GM19023 (cell line): Measurements from ENCODE around the gene ESAM.

ENCODE experiments used
- ATAC-seq: cut with Tn5 transposase; IDR thresholded peaks from one replicate; pipeline ENCODE4 v1.9.1; 2021; ENCODE audit warnings: mild to moderate bottlenecking, moderate library complexity; ENCODE audit not compliant: unreplicated experiment

The ESAM gene

DNA sequence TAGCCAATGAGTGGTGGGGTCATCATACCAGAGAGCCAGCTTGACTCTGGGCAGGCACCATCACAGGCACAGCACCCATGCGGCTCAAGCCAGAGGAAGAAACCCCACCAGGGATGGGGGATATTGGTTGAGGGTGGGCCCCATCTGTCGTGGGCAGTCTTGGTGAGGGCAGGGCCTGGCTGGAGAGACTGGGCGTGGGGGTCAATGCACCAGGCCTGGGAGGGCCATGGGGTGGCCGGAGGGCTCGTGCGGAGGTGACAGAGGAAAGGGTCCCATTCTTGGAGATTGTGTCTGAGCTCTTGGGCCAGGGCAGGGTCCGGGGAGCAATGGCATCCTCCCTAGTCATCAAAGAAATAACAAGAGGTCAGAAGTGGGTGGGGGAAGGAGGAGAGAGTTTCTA is 8.5 kb downstream of the ESAM start:
- no peak for ATAC-seq

DNA sequence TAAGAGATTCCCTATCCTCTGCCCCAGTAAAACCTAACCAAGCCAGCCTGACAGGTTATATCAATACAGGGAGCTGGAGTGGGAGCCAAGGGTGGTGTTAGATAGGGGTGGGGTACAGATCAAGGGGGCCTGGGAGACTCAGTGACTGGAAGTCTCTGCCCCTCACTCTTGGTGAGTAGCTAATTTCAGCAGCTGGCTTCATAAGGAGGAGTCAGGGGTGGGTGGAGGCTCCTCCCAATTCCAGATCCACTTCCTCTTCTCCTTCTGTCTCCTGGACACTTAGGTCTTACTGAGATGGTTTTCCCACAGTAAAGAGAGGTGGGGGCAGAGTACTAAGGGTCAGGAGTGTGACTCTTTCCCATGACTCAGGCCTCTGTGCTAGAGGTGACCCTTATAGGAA is 8.9 kb downstream of the ESAM start:
- ATAC-seq: no peak

DNA sequence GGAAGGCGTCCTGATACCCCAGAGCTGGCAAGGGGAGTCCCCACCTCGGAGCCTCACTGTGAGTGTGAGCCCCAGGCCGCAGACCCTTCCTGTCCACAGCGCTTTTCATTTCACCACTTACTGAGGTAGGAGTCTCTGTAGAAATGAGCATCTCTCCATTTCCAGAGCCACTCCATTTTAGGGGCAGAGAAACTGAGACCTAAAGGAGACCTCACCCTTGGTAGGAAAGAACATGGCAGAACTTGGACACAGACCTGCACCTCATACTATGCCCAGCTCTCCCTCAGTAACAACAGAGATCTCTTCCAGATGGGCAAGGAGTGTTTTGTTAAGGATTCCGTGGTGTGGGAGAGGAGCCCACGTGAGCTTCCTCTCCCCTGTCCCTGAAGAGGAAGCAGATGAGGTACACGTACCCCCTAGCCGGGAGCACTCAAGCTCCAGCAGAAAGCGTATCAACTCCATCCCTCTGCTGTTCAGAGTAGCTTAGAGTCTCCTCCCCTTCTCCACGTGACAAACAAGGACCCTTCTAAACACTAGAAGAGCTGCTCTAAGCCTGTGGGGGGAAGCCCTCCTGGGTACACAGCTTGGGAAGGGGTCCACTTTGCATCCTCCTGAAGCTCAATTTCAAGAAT is 9.5 kb downstream of the ESAM start:
- no peak for ATAC-seq

DNA sequence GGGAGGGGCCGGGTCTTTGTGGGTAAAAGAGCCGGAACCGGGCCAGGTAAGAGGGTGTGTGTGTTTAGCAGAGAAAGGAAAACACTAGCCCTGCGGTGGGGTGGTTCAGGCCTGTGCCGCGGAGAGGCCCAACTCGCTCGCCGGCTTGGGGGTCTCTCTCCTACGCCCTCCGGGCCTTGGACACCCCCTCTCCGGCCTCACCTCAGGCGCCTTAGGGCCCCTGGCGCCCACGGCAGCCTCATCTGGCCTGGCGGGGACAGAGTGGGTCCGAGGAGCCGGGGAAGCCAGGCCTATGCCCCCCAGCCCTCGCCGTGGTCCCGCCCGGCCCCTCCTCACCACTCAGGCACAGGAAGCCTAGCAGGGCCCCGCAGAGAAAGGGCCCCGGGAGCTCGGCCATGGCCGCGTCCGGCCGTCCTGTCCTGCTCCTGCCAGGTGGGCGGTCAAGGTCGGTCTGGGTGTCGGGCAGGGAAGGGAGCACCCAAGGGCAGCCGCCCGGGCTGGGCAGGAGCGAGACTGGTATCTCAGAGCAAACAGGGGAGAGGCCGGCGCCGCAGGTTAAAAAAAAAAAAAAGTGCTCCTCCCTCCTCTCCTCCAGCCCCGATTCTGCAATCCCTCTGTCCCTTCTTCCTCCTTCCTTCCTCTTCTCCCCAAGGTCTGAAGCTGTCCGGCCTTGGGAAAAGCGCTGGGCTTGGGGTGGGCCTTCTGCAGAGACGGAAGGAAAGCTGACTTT is 10.2 kb downstream of the ESAM start, which contains the start of gene VSIG2:
VSIG2 (minus strand) TSS at position 515 of the 730 bp plus-strand sequence; CDS start at position 397, 118 bp downstream.
- no peak for ATAC-seq

DNA sequence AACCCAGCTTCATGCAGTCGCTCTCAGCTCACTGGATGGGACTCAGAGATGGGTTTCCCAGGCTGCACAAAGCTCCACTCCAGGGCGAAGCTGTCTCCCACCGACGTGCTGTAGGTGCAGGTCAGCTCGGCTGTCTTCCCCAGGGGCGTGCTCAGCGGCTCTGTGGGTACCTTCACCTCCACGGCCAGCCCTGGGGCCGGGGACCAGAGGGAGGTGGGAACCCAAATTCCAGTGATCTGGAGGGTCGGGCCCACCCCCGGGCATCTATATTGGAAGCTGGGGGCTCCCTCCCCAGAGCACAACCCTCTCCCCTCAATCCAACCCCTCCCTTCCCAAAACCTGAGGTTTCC is 10.7 kb downstream of the ESAM start:
- ATAC-seq: no peak

DNA sequence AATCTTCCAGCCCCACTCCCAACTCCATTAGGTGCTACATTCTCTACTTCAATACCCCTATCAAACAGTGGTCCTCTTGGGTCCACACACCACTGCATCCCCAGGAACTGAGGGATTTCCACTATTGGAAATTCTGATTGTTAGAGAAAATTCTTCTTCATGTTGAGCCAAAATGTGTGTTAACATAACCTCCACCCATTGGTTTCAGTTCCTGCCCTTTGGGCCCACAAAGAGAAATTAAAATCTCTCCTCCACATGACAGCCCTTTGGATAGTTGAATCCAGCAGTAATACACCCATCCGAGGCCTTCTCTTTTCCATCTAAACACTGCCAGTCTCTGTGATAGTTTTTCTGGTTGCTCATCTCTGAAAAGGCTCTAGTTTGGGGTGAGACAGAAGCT is 12.2 kb downstream of the ESAM start:
- ATAC-seq: no peak

DNA sequence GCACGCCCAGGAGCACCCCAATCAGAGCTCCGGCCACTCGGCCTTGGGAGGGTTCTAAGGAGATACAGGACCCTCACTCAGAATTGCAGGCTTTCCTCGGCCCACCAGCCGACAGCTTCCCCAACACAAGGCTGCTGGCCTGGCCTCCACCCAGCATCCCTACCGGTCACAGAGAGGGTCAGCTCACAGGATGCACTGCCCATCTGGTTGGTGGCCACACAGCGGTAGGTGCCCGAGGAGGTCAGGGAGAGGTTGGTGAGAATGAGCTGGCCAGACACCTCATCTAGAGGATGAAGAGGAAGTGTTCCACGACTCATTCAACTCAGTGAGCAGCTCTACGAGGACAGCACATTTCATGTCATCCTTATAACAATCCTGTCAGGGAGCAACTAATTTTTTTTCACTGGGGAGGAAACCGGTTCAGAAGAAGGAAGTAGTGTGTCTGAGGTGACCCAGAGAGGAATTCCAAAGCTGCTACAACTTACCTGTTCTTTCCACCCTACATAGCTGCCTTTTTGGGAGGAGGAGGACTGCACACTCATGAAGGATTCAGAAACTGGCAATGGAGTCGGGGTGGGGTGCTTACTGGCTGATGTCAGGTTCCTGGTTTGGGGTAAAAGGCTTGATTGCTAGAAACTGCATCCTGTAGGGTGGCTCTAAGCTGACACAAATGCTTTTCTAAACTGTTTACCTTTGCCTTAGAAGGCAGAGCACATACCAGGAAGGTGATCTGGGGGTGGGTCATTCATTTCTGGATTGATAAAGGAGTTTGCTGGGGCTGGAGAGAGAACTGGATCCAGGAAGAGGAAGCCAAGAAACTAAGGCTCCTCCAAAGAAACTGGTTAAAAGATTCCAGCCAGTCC is 13.4 kb downstream of the ESAM start:
- no peak for ATAC-seq

DNA sequence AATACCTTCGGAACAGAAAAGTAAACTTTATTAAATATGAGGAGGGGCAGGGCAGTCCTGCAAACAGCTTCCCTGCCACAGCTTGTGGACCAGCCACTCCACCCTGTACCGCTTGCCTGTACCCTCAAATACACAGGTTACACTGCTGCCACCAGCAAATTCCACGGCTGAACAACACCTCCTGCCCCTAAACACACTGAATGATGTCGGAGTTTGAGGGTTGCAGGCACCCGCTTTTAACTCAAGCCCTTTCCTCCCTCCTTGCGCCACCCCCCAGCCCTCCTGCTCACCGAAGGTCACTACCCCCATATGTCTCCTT is 14.0 kb downstream of the ESAM start:
- no peak for ATAC-seq

DNA sequence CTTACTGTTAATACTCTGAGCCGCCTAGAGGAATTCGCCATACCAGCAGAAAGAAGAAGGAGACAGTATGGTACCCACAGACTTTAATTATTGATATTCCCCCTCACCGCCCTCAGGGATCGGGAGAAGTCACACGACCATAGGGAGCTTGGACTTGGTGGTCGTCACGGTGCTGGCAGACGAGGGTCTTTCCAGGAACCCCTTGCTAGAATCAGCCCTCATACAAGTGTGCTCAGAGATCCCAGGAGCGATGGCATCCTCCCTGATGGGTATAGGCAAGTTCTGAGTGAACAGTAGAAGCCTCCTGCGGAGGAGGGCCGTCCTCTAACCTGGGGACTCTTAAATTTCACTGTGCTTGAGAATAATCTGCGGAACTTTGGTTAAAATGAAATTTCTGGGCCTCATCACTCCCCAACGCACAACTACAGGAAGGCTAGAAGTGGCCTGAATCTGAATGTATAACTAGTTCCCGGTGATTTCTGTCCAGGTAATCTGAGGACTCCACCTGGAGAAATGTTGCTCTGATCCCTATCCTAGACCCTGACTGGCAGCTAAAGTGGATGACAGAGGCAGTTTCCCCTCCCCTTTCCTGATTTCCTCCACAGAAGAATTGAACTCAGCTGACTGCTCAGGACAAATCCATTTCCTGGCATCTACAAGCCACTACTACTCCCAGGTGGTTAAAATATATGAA is 14.5 kb downstream of the ESAM start:
- ATAC-seq: no peak

DNA sequence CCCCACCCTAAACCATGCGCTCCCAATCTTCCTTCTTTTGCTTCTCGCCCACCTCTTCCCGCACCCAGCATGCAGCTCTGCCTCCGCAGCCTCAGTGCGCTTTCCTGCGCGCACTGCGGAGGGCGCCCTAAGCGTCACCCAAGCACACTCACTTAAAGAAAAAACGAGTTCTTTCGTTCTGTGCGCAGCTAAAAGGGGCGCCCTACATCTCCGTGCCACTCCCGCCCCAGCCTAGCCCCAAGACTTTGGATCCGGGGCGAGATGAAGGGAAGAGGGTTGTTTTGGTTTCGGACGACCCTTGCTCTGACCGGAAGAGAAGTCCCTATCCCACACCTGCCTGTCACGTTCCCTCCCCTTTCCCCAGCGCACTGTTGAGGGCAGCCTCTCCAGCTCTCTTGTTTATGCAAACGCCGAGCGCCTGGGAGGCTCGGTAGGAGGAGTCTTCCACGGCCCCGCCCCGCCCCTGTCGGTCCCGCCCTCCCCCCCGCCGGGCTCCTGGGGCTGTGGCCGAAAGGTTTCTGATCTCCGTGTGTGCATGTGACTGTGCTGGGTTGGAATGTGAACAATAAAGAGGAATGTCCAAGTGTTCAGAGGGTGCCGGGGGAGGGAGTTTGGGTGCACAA is 15.4 kb downstream of the ESAM start:
- peak; percentile 91 for ATAC-seq

DNA sequence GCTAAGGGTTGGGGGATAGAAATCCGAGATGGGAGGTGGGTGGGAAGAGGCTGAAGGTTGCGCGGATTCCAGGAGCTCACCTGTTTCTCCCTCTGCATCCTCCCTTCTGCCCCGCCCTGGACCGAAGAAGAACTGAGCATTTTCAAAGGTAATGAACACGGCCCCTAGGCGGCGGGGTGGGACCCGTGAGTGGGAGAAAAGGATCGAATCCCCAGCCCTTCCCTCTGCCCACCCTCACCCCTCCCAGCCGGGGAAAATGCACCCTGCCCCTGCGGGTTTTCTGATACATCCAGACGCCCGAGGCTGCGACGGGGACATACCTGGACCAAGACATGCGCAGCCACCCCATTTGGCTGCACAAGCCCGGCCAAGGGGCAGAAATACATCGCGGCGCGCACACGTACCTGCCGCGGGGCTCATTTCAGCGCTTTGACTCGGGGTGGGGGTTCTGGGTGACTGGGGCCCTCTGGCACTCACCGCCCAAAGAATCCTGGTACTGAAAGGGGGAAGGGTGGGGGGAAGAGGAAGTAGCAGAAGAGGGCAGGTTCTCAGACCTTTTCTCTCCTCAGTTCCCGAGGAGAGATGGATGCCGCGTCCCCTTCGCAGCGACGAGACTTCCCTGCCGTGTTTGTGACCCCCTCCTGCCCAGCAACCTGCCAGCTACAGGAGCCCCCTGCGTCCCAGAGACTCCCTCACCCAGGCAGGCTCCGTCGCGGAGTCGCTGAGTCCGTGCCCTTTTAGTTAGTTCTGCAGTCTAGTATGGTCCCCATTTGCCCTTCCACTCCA is 16.1 kb downstream of the ESAM start:
- ATAC-seq: peak; percentile 18

DNA sequence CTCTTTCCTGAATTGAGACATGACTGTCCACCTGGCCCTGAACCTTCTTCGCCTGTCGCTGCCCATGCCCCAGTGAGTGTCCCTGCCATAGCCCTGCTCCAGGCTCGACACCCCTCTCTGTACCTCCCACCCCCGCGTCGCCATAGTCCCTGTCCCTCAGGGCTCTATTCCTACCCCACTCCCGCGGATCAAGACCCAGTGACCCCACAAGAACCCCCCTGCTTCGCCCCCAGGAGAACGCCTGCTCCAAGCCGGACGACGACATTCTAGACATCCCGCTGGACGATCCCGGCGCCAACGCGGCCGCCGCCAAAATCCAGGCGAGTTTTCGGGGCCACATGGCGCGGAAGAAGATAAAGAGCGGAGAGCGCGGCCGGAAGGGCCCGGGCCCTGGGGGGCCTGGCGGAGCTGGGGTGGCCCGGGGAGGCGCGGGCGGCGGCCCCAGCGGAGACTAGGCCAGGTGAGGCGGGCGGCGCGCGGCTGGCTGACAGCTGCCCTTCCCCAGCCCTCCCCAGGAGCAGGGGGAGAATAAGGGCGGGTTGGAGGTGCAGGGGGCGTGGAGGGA is 16.7 kb downstream of the ESAM start:
- ATAC-seq: no peak

DNA sequence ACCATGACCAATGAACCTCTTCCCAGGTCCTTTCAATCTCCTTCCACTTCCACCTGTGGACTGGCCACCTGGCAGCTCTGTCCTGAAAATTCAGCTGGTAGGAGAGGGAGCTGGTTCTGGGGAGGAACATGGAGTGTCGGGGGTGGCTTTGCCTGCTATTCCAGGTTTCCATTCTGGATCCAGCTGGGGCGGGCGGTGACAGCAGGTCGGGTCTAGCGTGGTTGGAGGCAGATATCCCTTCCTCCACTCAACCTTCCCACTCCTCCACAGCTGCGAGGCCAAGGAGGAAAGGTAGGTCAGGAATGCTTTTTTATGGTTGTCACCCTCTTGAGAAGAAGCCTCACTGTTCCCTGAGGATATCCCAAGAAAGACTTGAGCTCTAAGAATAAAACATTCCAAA is 19.0 kb downstream of the ESAM start:
- ATAC-seq: no peak

DNA sequence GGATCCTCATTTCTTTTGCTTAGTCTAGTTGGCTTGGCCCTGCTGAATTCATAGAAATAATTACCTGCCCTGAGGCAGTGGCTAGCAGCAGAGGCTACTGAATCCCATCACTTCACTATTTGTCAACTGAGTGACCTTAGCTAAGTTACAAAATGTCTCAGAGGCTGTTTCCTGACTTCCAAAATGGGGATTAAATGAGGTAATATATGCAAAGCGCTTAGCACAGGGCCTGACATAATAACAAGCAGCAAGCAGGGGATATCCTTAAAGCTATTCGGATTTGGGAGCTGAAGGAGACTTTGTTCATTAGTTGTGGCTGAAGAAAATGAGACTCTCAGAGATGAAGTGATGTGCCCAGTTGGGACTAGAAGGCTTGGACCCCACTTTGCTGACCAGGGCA is 19.5 kb downstream of the ESAM start:
- no peak for ATAC-seq

DNA sequence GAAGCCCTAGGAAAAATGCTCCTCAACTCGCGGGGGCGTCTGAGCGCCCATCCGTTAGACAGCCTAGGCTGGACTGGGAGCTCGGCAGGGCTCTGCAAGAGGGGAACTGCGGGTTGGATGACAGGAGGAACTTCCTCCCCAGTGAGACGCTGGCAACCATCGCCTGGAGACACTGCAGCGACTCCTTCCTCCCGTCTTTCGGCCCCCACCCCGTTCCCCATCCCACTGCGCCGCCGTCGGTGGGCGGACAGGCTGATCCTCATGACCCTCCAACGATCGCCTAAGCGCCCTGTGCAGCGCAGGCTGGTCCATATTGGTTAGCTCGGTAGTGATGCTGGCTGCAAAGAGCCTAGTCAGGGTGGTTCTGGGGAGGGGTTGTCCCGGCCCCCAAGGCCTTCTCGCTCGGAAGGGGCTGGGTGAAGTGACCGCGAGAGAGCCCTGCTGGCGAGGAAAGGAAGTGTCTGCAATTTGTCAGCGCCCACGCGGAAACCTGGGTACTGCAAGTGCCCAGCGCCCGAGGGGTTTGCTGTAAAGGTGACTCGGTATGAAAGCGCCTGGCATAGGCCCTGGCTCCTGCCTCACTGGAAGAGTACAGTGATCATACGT is 21.7 kb downstream of the ESAM start:
- peak; percentile 43 for ATAC-seq

DNA sequence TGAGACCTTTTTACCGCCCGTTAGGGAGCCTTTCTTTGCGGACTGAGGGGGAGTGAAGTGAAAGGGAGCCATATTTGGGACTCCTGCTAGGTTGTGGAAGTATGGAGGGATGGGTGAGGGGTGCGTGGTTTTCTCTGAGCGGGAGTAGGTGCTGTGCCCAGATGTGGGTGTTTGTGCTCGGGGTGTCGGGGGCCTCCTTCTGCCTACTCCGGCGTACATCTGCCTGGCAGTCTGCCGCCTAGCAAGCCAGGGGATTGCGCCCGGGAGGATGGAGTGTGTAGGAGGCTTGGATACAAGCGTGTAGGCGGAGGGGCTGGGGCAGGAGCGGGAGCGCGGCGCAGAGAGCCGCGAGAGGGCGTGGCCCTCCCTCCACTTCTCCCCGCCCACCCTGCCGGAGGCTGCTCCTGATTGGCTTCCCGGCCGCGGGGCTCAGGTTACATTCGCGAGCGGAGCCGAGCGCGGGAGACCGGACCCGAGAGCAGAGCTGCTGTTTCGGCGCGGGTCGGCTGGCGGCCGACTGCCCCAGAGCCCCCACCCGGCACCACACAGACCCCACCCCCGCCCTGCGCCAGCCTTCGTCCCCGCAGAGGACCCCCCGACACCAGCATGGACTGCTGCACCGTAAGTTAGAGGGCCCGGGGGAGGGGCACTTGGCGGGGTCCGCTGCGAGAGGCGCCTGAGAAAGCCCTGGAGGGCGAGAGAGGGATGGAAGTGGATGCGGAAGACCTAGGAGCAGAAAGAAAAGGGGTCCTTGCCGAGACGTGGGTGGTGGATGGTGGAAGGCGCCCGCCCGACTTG is 22.4 kb downstream of the ESAM start, which contains the start of gene NRGN:
NRGN (plus strand) TSS at position 464 of the 798 bp plus-strand sequence; CDS start at position 607, 143 bp downstream.
- peak; percentile 98 for ATAC-seq

DNA sequence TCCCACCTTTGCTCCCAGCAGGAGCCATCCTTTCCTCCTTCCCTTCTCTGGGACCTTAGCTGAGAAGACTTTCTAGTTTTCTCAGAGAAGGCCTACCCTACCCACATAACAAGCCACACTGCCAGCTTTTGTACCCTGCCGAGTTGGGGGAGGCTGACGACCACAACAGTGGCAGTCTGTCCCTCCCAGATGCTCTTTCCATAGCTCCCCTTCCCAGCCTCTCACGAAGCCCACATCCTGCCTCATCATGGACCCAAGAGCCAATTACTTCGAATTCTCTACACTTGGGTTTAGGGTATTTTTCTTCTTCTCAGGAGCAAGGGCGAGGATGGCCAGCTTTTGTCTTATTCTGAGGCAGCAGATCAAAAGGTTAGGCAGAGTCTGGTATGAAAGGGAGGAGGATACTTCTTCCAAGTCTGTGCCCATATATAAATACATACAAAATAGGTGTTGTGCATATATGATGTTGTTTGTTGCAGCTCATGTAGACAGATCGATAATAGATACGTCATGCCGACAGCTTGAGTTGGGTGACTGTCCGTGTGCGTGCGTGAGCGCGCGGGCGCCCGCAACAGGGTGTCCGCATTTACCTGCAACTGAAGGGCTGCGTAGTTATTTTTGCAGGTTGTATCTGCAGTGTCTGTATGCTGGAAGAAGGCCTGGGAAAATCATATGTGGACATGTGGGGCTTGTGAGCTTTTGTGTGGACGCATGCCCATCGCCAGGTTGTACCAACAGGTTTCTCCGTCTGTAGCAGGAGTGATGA is 23.2 kb downstream of the ESAM start:
- ATAC-seq: no peak
